Effector memory CD4-positive, alpha-beta T cell (primary cell): ENCODE results near the gene CLIC1.

Source experiments
- DNase-seq, 3 donors: peaks; one replicate each; pipeline ENCODE4 v3.0.0-alpha.2; 2020
- H3K27ac ChIP-seq: 2 replicates; pipeline ENCODE4 v1.7.0; 2013; ENCODE audit warnings: mild to moderate bottlenecking, low read length, moderate library complexity; ENCODE audit not compliant: insufficient read depth, poor library complexity, severe bottlenecking
- H3K27me3 ChIP-seq: replicated peaks from 2 replicates; pipeline ENCODE4 v1.7.0; 2013; ENCODE audit warnings: mild to moderate bottlenecking, low read length; ENCODE audit not compliant: insufficient read depth, control insufficient read depth, poor library complexity, severe bottlenecking
- H3K36me3 ChIP-seq: 2 replicates; pipeline ENCODE4 v1.7.0; 2013; ENCODE audit warnings: mild to moderate bottlenecking, low read length, moderate library complexity; ENCODE audit not compliant: control insufficient read depth, insufficient read depth
- H3K4me1 ChIP-seq: 2 replicates; pipeline ENCODE4 v1.7.0; 2013; ENCODE audit warnings: low read length, mild to moderate bottlenecking; ENCODE audit not compliant: control insufficient read depth, insufficient read depth, poor library complexity, severe bottlenecking
- H3K4me3 ChIP-seq: 2 replicates; pipeline ENCODE4 v1.7.0; 2013; ENCODE audit warnings: low read length, low read depth, mild to moderate bottlenecking; ENCODE audit not compliant: insufficient read depth, poor library complexity, severe bottlenecking
- H3K9me3 ChIP-seq: 2 replicates; pipeline ENCODE4 v1.7.0; 2013; ENCODE audit warnings: mild to moderate bottlenecking, low read length, moderate library complexity; ENCODE audit not compliant: control insufficient read depth

CLIC1 gene

DNA sequence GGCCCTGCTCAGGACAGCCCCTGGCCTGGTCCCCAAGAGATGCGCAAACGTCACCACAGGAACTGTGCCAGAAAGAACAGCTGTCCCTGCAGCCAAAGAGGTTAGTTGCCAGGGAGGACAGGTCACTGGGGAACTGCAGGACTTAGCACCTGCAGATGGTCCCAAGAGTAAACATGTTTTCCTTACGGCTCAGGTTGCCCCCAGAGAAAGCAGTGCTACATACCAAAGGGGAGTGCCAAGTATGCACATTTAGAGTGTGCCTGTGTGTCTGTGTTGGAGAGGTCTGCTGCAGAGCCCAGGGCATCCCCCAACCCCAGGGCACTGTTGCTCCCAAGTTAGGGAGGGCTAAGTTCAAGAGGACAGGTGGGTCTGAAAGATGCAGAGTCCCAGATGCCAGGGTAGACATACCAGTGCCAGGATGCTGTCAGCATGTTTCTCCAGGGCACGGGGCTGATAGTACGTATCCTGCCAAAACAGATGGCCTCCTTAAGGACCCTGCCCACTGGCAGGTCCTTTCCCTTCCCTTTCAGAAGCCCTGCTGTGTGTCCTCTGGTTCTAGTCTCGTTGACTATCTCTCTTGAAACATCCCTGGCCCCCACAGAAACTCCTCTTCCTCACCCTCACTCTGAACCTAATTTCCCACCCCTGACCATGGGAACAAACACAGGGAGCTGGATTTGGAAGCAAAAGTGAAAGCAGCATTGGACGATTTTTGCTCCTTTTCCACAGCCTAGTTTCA, 34.5 kb downstream of the CLIC1 start:
- no peak for DNase-seq
- Histone ChIP-seq H3K9me3 (no peaks in the 10 kb centered on the region), H3K27ac (no peak overlapping the region), H3K36me3 (peaks cover 11% of the 10 kb centered on the region), H3K4me1 (peaks cover 18% of the 10 kb centered on the region), H3K27me3 (no peaks in the 10 kb centered on the region), H3K4me3 (peak overlapping the region; percentile 91)

DNA sequence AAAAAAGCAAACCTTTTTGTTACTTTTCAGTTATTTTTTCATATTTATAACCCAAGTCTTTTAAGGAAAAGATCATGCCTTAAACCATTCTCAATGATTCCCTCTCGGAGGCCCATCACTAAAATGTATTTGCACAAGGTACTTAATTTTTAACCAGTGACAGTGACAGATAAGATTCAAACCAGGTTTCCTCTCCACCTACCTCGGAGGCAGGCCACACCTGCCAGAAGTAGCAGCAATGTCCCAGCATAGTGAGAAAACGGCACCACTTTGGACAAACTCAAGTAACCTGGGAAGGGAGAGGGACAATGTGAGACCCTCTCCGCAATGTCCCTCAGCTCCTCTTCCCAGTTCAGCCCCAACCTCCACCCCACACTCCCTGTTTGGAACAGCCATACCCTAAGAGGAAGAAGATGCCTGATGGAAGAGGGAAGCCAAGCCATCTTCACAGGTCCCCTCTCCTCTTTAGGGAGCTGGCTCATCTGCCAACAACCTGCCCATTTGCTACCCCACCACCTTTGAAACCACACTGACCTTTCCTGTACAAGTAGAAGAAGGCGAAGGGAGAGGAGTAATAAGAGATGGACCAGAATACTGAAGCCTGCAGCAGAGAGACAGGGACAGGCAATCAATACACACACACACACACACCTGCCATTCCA, 35.5 kb downstream of the CLIC1 start:
- Histone ChIP-seq H3K27ac (no peak overlapping the region), H3K9me3 (no peaks in the 10 kb centered on the region), H3K4me1 (peaks cover 18% of the 10 kb centered on the region), H3K27me3 (no peaks in the 10 kb centered on the region), H3K4me3 (no peak overlapping the region), H3K36me3 (peaks cover 20% of the 10 kb centered on the region)
- no peak for DNase-seq

DNA sequence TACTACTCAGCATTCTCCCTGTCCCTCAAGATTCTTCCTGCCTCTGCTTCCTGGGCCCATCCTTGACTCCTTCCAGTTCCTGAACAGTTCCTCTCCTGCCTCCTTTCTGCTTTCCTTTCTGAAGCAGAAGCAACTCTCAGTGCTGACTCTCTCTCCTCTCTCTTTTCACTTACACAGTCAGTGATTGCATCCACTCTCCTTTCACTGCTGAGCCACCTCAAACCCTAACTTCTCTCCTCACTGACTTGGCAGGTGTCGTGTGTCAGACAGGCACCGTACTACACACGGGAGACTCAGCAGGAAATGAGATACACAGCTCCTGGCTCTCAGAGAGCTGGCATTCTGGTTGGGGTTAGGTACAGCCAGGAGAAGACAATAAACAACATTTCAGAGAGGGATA, 38.8 kb downstream of the CLIC1 start:
- peaks cover 43% of the 10 kb centered on the region for H3K36me3 ChIP-seq
- no peaks in the 10 kb centered on the region for H3K27me3 ChIP-seq
- H3K27ac ChIP-seq: no peak overlapping the region
- H3K4me3 ChIP-seq: no peak overlapping the region
- H3K9me3 ChIP-seq: no peaks in the 10 kb centered on the region
- H3K4me1 ChIP-seq: peaks cover 17% of the 10 kb centered on the region
- DNase-seq: no peak

DNA sequence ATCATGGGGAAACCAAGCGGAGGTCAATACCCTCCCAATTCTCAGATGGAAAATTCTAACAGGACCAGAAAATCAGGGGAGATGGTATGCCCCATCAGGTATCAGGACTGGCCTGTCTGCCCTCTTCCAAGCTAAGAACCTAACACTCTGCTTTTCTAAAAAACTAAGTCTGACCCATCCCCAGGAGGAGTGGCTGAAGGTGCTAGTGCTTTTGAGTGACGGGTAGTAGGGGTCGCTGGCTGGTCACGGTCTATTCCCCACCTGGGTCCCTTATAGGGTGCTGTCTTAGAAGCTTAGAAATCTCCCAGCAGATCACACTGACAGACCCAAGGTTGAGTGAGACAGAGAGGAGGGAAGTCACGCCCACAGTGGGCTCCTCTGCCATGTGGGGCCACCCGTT, 42.8 kb downstream of the CLIC1 start:
- no peak overlapping the region for H3K27ac ChIP-seq
- H3K4me3 ChIP-seq: no peak overlapping the region
- H3K9me3 ChIP-seq: no peaks in the 10 kb centered on the region
- H3K27me3 ChIP-seq: no peaks in the 10 kb centered on the region
- H3K4me1 ChIP-seq: no peaks in the 10 kb centered on the region
- DNase-seq: no peak
- H3K36me3 ChIP-seq: peaks cover 68% of the 10 kb centered on the region

DNA sequence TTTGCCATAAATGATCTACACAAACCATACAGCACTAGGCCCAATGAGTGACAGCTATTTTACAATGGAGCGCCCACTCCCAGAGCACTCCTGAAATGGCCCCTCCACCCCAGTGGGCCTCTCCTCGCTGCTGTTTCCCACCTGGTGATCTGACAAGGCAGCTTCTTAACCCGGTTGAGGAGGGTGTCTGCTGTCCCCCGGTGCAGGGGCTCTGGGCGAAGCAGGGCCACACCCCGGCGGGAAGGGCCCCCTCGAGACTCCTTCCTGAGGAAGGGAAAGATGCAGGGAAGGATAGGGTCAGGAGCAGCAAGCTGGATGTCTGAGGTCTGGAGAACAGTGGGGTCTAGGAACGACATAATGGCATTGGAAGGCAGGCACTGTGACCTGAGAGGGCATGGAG, 43.4 kb downstream of the CLIC1 start:
- Histone ChIP-seq H3K4me3 (no peak overlapping the region), H3K36me3 (peaks cover 74% of the 10 kb centered on the region)

DNA sequence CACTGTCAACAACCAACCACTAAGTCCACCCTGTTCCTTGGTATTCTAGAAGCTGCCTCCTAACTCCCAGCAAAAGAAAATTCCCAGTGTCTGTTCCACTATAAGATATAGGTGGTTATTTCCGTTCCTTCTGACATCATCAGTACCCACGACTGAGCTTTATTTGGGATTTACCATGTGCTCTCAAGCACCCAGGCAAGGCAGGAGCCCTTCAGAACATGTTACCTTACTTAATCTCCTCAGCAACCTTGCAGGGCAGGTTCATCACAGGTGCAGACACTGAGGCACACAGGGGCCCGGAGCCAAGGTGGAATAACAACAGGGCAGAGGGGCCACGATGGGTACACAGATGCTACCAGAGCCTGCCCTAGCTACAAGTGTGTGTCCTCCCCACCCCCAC, 44.0 kb downstream of the CLIC1 start:
- no peaks in the 10 kb centered on the region for H3K9me3 ChIP-seq
- H3K27me3 ChIP-seq: no peaks in the 10 kb centered on the region
- H3K4me3 ChIP-seq: no peak overlapping the region
- H3K4me1 ChIP-seq: no peaks in the 10 kb centered on the region
- H3K36me3 ChIP-seq: peaks cover 79% of the 10 kb centered on the region
- no peak overlapping the region for H3K27ac ChIP-seq
- no peak for DNase-seq

More for the DNA sequence above, 43.4 kb downstream of the CLIC1 start:
- DNase-seq: no peak
- Histone ChIP-seq H3K27ac (no peak overlapping the region), H3K9me3 (no peaks in the 10 kb centered on the region), H3K4me1 (no peaks in the 10 kb centered on the region), H3K27me3 (no peaks in the 10 kb centered on the region)

DNA sequence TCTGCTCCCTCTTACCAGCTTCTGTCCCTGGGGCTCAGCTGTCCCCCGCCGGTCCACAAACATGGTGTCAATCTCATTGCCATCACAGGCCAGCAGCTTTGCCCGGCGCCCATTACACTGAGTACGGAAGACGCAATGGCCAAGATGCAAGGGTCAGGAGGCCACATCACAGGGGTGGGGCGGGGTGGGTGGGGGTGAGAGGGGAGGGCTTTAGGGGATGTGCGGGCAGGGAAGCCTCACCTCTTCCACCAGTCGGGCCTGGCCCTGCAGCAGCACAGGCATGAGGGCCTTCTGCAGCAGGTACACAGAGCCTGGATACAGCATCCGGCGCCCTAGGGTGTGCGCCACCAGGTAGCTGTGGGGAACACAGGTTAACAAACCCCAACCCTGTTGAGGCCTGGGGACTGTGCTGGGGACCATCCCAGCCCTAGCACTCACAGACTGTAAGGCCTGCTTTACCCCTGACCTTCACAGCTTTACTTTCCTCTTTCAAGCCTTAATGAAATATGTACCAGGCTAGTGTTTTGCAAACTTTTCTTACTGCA, 44.7 kb downstream of the CLIC1 start:
- peaks cover 82% of the 10 kb centered on the region for H3K36me3 ChIP-seq
- no peaks in the 10 kb centered on the region for H3K9me3 ChIP-seq
- no peak overlapping the region for H3K4me3 ChIP-seq
- no peak overlapping the region for H3K27ac ChIP-seq
- no peaks in the 10 kb centered on the region for H3K4me1 ChIP-seq
- no peaks in the 10 kb centered on the region for H3K27me3 ChIP-seq
- no peak for DNase-seq

DNA sequence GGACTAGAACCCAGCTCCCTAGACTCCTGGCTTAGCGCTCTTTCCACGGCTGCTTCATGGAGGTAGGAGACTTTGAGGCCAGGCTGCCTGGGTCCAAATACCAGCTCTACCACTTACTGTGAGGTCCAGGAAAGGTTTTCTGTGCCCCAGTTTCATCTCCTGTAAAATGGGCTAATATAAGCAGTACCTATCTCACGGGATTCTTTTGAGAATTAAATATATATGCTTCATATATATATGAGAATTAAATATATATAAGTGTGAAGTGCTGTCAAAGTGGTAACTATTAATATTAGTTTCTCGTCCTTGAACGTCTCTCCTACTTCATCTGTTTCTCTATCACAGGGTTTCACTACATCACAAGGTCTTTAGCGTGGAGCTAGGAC, 45.3 kb downstream of the CLIC1 start:
- H3K4me1 ChIP-seq: no peaks in the 10 kb centered on the region
- no peak overlapping the region for H3K27ac ChIP-seq
- H3K4me3 ChIP-seq: no peak overlapping the region
- H3K9me3 ChIP-seq: no peaks in the 10 kb centered on the region
- no peak for DNase-seq
- H3K36me3 ChIP-seq: peaks cover 82% of the 10 kb centered on the region
- H3K27me3 ChIP-seq: no peaks in the 10 kb centered on the region

DNA sequence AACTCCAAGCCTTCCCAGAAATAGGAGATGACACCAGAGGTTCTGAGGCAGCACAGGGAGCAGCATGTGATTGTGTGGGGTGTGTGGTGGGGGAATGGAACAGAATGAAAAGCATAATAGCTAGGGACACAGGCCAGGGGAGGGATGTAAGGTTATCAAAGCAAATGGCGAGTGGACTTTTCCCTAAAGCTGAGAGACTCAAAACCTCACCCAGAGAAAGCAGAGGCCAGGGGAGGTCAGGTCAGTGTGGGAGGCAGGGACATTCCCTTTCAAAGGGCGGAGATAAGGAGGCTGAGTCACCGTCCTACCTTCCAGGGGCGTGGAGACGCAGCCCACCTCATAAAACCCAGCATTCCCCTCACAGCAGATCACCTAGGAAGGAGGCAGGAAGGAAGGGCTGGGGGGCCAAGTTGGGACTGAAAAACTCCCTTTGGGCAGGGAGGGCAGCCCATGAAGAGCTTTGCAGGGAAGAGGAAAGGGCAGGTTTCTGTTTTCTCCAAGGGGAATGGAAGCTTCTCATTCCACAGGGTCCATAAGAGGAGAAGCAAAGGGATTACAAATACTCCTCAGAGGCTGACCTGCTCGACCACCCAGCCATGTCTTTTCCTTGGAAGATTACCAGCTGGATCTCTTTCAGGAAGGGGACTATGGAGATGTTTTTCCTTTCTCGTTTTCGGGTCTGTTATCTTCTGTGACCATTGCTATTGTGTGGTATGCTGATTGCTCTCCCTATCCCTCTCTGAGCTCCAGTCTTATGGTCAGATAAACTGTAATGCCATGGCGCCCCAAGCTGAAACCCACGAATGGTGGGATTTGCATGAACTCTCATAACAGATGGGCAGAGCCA, 45.9 kb downstream of the CLIC1 start:
- Histone ChIP-seq H3K4me1 (no peaks in the 10 kb centered on the region), H3K36me3 (peaks cover 84% of the 10 kb centered on the region), H3K4me3 (no peak overlapping the region), H3K27ac (no peak overlapping the region), H3K27me3 (no peaks in the 10 kb centered on the region), H3K9me3 (no peaks in the 10 kb centered on the region)
- DNase-seq: no peak
